Measurements from ENCODE around the gene SLC2A6.
A peak's percentile ranks its signal among the peaks of the same experiment; 100 is the strongest.

SLC2A6 gene

DNA sequence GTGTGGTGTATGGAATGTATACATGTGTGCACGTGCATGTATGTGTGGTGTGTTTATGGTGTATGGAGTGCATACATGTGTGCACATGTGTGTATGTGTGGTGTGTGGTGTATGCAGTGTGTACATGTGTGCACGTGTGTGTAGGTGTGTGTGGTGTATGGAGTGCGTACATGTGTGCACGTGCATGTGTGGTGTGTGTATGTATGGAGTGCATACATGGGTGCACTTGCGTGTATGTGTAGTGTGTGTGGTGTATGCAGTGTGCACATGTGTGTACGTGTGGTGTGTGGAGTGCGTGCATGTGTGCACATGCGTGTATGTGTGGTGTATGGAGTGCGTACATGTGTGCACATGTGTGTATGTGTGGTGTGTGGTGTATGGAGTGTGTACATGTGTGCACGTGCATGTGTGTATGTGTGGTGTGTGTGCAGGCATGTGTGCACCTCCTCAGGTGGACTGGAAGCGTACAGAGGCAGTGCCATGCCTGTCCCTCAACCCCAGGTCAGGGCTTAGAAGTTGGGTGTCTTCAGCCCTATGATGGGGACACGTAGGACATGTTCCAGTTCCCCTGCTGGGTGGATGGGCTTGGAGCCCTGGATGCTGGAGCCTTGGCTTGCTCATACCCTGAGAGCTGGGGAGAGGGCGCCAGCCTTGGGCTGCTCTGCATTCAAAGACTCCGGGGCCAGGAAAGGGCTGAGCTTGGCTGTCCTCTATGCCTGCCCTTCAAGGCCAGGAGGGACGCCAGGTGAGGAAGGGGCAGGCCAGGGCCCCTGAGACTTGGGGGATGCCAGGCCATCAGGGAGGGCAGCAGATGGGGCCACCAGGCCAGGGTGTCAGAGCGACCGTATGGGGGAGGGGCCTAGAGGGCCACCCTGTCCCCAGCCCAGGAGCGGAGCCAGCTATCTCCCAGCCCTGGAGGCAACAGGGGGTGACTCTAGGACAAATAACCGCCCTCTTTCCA, 33.6 kb upstream of the SLC2A6 start:
- TF ChIP-seq, protein P1, sequence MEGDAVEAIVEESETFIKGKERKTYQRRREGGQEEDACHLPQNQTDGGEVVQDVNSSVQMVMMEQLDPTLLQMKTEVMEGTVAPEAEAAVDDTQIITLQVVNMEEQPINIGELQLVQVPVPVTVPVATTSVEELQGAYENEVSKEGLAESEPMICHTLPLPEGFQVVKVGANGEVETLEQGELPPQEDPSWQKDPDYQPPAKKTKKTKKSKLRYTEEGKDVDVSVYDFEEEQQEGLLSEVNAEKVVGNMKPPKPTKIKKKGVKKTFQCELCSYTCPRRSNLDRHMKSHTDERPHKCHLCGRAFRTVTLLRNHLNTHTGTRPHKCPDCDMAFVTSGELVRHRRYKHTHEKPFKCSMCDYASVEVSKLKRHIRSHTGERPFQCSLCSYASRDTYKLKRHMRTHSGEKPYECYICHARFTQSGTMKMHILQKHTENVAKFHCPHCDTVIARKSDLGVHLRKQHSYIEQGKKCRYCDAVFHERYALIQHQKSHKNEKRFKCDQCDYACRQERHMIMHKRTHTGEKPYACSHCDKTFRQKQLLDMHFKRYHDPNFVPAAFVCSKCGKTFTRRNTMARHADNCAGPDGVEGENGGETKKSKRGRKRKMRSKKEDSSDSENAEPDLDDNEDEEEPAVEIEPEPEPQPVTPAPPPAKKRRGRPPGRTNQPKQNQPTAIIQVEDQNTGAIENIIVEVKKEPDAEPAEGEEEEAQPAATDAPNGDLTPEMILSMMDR (conservative IDR thresholded peaks at IDR 0.05; ENCODE audit: low read depth) = no peak
- H3K27ac ChIP-seq = peak overlapping the region; percentile 49
- ChIA-PET POLR2A (ENCODE audit: low non-redundant PET) (no interaction called here), CTCF (no interaction called here)
- DNase-seq (ENCODE audit: low spot score) = no peak

DNA sequence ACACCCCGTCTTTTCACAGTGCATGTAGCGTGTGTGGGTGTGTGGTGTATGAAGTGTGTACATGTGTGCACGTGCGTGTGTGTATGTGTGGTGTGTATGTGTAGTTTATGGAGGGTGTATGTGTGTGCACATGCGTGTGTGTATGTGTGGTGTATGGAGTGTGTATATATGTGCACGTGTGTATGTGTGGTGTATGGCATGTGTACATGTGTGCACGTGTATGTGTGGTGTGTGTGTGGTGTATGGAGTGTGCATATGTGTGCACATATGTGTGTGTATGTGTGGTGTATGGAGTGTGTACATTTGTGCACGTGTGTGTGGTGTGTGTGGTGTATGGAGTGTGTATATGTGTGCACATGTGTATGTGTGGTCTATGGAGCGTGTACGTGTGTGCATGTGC, 32.7 kb upstream of the SLC2A6 start:
- peak overlapping the region; percentile 85 for H3K27ac ChIP-seq
- DNase-seq (ENCODE audit: low spot score) = no peak
- CTCF ChIA-PET = no interaction called here
- TF ChIP-seq, protein P1 (conservative IDR thresholded peaks at IDR 0.05; ENCODE audit: low read depth) = no peak
- POLR2A ChIA-PET (ENCODE audit: low non-redundant PET) = no interaction called here

DNA sequence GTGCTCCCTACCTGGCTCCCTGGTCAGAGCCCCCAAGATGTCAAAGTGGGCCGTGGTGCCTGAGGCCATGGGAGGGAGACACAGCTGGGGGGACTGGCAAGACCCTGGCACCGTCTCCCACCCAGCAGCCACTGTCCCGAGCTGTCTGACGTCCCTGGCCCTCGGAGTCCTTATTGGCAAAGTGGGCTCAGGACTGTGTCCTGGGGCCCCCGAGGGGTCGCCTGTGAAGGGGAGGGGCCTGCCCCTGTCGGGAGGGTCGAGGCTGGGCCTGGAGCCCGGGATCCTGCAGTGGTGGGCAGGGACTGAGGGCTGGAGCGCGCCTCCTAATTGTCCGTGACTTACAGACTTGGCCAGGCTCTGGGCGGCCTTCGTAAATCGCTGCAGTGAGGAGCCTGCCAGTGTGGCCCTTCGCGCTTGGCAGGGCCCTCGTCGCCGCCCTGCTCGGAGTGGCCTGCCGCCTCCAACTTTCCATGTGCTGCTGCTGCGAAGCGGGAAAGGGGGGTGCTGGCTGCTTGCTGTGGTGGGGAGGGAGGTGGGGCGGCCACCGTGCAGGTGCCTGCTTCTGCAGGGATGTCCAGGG, 32.1 kb upstream of the SLC2A6 start:
- TF ChIP-seq, protein P1 (conservative IDR thresholded peaks at IDR 0.05; ENCODE audit: low read depth) = no peak
- ChIA-PET CTCF (interaction anchor here (0.6 kb wide), 1 partner anchor 15 kb away, joined by 3 read pairs; no protein-coding TSS in a partner anchor), POLR2A (ENCODE audit: low non-redundant PET) (no interaction called here)
- peak overlapping the region; percentile 85 for H3K27ac ChIP-seq
- no peak for DNase-seq (ENCODE audit: low spot score)

DNA sequence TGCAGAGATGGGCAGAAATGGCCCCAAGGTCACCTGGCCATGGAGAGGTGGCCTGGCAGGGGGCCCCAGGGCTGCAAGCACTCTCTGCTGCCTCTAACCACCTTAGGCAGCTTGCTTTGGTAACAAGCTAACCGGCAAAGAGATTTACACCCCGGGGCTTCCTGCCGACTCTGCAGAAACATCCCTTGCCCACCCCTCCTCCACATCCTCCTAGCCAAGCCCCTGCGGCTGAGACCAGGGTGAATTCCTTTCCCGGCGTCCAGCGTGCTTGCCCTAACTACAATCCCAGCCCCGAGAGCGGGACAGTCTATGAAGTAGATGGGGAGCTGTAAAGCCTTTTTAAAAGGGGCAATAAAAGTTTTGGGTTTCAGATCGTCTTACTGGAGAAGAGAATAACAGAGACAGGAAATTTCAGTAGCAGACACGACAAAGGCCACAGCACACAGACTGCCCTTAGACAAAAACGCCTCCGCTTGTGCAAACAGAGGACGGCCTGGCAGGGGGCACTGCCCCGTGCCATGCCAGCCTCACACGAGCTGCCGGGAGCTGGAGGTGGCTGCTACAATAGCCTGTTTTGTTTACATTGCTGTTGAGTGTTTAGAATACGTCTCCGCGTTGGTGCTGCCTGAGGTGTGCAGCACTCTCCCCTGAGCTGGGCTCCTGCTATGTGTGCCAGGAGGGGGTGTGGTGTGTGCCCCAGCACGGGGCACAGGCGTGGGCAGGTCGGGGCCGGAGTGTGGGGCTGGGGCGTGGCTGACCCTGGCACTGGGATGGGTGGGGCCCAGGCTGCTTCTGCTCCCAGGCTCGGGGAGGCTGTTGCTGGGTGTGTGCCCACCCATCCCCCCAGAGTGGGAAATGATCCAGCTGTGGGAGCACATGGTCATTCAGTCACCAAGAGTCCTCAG, 30.5 kb upstream of the SLC2A6 start:
- TF ChIP-seq, protein P1 (conservative IDR thresholded peaks at IDR 0.05; ENCODE audit: low read depth) = no peak
- H3K27ac ChIP-seq = peak overlapping the region; percentile 85
- ChIA-PET CTCF (interaction anchor here (0.5 to 1.5 kb wide), 7 partner anchors 11 to 1650 kb away, joined by 3 to 6 read pairs (median 4); no protein-coding TSS in a partner anchor), POLR2A (ENCODE audit: low non-redundant PET) (no interaction called here)
- DNase-seq (ENCODE audit: low spot score) = peak; percentile 48

DNA sequence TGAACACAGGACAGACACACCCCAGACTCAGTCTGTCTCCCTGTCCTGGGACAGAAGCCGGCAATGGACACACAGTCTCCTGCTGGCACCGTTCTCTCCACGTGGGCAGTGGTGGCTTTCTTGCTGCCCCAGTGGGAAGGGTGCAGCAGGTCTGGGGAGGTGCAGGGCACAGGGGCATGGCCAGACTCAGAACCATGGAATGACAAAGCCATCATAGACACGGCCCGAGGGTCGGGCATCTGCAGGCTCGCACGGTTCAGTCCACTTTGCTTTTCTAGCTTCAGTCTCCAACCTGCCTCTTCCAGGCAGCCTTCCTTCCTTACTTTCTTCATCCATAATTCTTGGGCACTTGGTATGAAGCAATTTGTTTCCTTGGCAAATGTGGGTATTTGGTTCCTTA, 29.1 kb upstream of the SLC2A6 start:
- TF ChIP-seq, protein P1 (conservative IDR thresholded peaks at IDR 0.05; ENCODE audit: low read depth) = no peak
- H3K27ac ChIP-seq = no peak overlapping the region
- no peak for DNase-seq (ENCODE audit: low spot score)
- ChIA-PET POLR2A (ENCODE audit: low non-redundant PET) (no interaction called here), CTCF (no interaction called here)

All from RWPE1 (cell line).